Measurements from ENCODE around the gene CCSER1.

DNA sequence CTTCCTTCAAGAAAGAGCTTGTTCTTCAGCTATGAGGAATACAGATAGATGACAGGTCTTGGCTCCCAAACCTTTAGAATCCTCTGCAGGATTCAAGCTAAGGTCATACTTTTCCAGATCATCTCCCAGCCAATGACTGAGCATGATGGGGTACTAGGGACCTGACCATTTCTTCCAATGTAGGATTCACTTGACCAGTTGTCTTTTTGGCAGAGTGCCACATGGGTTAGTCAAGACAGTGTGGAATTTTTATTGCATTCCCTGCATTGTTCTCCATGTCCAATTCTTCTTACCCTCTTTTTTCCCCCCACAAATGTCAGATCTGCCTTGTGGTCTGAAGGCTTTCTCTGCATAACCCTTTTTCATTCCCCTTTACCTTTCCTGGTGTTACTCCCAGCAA lies 99.5 kb downstream of the CCSER1 start:
- TF ChIP-seq, protein P1, sequence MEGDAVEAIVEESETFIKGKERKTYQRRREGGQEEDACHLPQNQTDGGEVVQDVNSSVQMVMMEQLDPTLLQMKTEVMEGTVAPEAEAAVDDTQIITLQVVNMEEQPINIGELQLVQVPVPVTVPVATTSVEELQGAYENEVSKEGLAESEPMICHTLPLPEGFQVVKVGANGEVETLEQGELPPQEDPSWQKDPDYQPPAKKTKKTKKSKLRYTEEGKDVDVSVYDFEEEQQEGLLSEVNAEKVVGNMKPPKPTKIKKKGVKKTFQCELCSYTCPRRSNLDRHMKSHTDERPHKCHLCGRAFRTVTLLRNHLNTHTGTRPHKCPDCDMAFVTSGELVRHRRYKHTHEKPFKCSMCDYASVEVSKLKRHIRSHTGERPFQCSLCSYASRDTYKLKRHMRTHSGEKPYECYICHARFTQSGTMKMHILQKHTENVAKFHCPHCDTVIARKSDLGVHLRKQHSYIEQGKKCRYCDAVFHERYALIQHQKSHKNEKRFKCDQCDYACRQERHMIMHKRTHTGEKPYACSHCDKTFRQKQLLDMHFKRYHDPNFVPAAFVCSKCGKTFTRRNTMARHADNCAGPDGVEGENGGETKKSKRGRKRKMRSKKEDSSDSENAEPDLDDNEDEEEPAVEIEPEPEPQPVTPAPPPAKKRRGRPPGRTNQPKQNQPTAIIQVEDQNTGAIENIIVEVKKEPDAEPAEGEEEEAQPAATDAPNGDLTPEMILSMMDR (IDR thresholded peaks at IDR 0.05; ENCODE audit: low read length) = no peak
- no peak for TF ChIP-seq EZH2 (IDR thresholded peaks at IDR 0.05; ENCODE audit: borderline replicate concordance, low read length)

Measured in OCI-LY1 (cell line).